ENCODE results near the gene PRKCH. TPM values are rescaled to one million over a fixed set of nuclear protein-coding genes. Genes with fewer than 3 reads are reported as not detected.

PRKCH gene
- total and polyA plus RNA-seq, 2 experiments from 2014 or later, result 2.4 to 3.5 TPM

DNA sequence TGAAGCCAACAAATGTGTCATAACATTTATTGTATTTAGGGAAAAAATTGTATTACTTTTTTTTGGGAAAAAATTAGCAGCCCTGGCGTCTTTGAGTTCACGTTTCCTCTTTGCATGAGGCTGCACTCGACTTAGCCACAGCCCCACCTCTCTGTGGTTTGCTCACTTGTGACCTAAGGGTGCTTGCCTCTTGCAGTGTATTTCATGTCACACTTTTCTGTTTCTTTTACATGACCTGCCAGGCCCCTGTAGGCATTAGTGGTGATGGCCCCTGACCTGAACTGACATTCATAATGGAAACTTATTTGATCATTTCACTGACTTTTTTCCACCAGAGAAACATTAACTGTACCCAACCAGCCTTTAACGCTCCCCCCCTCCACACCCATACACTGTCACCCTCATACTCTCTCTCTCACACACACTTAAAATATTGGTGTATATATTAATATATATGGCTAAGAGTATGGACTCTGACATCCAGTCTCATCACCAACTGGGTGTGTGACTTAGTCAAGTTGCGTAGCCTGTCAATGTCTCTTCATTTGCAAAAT lies 122.9 kb downstream of the PRKCH start:
- H2AFZ ChIP-seq, result no peak overlapping the region
- no peaks in the 10 kb centered on the region for H3K9me2 ChIP-seq (ENCODE audit: insufficient read depth)
- H4K20me1 ChIP-seq (ENCODE audit: insufficient read depth), result no peaks in the 10 kb centered on the region
- H3K27ac ChIP-seq, result no peak overlapping the region
- in situ Hi-C loops (cut with MboI), result loop anchor here (10.0 kb wide), 1 partner anchor 681 kb away; no protein-coding TSS in a partner anchor
- H3K9me3 ChIP-seq (ENCODE audit: low read depth), result no peaks in the 10 kb centered on the region
- H3K4me1 ChIP-seq (ENCODE audit: insufficient read depth), result 0 out of 2 replicates have a peak, but pooled peaks cover 2% of the 10 kb centered on the region
- DNase-seq, result no peak
- WGBS, 2 experiments (ENCODE audit: low coverage in 1 of 2, low lambda C conversion rate in 2 of 2, missing lambda C conversion rate in 2 of 2), result 72 to 74% methylated on average over 5 of the region's 5 CpGs
- H3K4me3 ChIP-seq, result no peak overlapping the region
- no peak overlapping the region for H3K4me2 ChIP-seq (ENCODE audit: unreplicated experiment)
- H3F3A ChIP-seq (ENCODE audit: insufficient read depth), result no peaks in the 10 kb centered on the region
- no peak overlapping the region for H3K9ac ChIP-seq
- TF ChIP-seq EZH2 (IDR thresholded peaks at IDR 0.05; ENCODE audit: insufficient read depth, poor library complexity, severe bottlenecking), result no peak
- peaks cover 43% of the 10 kb centered on the region for H3K27me3 ChIP-seq (replicated peaks; ENCODE audit: insufficient read depth)
- H3K36me3 ChIP-seq (ENCODE audit: low read depth), result no peaks in the 10 kb centered on the region
- H3K79me2 ChIP-seq (ENCODE audit: insufficient read depth), result no peaks in the 10 kb centered on the region

DNA sequence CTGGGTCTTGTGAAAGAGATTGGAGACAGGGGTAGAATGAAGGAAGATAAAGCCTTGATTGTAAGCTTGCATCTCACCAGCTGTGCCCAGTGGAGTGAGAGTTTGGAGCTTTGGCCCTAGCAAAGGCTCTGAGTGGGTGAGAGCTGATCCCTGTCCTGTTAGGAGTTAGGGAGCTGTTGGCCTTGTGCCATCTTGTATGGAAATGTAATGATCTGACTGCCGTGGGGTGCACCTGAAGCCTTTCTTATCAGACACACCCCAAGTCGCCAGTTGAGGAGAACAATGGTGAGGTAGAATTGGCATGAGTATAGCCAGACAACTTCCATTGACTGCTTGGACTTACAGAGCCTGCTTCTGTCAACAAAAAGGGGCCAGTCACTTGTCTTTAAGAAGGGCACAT lies 130.1 kb downstream of the PRKCH start:
- WGBS, 2 experiments (ENCODE audit: low coverage in 1 of 2, low lambda C conversion rate in 2 of 2, missing lambda C conversion rate in 2 of 2), result 56 to 59% methylated on average over 2 of the region's 2 CpGs
- Histone ChIP-seq H3K4me3 (no peak overlapping the region), H3K9me2 (ENCODE audit: insufficient read depth) (no peaks in the 10 kb centered on the region), H3F3A (ENCODE audit: insufficient read depth) (no peaks in the 10 kb centered on the region), H3K4me2 (ENCODE audit: unreplicated experiment) (no peak overlapping the region), H3K27ac (no peak overlapping the region), H4K20me1 (ENCODE audit: insufficient read depth) (no peaks in the 10 kb centered on the region), H3K9ac (no peak overlapping the region), H3K79me2 (ENCODE audit: insufficient read depth) (peaks cover 4% of the 10 kb centered on the region; the same call in 1 of the 2 replicates), H3K36me3 (ENCODE audit: low read depth) (no peaks in the 10 kb centered on the region), H3K9me3 (ENCODE audit: low read depth) (no peaks in the 10 kb centered on the region), H2AFZ (no peak overlapping the region), H3K4me1 (ENCODE audit: insufficient read depth) (no peaks in the 10 kb centered on the region), H3K27me3 (replicated peaks; ENCODE audit: insufficient read depth) (peaks cover 21% of the 10 kb centered on the region)
- in situ Hi-C loops (cut with MboI), result loop anchor here (5.0 to 25.0 kb wide), 2 partner anchors 311 to 381 kb away; partner anchors contain the start of gene SNAPC1
- no peak for DNase-seq
- no peak for TF ChIP-seq EZH2phosphoT487 (IDR thresholded peaks at IDR 0.05; ENCODE audit: insufficient read depth, low read depth)
- no peak for TF ChIP-seq EZH2 (IDR thresholded peaks at IDR 0.05; ENCODE audit: insufficient read depth, poor library complexity, severe bottlenecking)

DNA sequence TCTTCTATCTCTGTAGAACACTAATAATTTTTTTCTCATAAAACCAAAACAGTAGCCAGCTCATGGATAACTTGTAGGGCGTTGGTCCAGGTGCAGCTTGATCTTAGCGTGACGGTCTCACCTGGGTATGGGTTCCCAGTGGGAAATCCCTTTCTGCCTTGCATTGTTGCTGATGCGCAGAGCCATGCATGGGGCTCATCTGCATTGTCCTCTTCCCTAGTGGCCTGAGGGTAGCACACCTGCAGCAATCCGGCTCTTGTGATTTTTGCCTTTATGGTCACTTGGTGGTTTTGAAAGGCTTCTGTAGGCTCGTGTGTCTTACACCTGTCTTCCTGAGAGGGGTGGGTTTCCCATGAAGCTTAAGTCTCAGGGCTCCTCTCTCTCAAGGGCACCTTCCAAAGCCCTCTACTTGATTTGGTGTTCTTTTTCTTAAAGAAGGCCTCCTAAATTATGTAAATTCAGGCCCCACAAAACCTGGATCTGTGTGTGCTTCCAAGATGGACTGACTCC lies 130.6 kb downstream of the PRKCH start:
- H3K27ac ChIP-seq, result no peak overlapping the region
- WGBS, 2 experiments (ENCODE audit: low coverage in 1 of 2, low lambda C conversion rate in 2 of 2, missing lambda C conversion rate in 2 of 2), result 77 to 81% methylated on average over 6 of the region's 6 CpGs

DNA sequence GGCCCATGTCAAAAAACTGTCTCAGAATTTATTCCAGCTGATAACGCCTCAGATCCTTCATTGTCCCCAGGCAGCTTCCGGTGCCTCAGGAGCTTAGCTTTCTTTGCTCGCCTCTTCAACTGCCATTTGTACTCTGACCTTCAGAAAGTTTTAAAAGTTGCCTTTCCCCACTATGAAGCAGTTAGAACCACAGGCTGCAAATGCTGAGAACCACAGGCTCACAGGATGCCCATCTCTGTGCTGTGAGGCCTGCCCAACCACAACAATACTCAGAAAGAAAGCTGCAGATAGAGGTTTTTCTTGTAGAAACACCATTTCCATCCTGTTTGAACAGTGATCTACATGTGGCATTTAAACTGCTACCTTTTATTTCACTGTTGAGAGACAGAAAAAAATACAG lies 131.1 kb downstream of the PRKCH start:
- no peaks in the 10 kb centered on the region for H3K9me2 ChIP-seq (ENCODE audit: insufficient read depth)
- no peak overlapping the region for H2AFZ ChIP-seq
- H3K79me2 ChIP-seq (ENCODE audit: insufficient read depth), result peaks cover 14% of the 10 kb centered on the region
- H3K4me3 ChIP-seq, result no peak overlapping the region
- H3F3A ChIP-seq (ENCODE audit: insufficient read depth), result no peaks in the 10 kb centered on the region
- H3K4me1 ChIP-seq (ENCODE audit: insufficient read depth), result no peaks in the 10 kb centered on the region
- in situ Hi-C loops (cut with MboI), result loop anchor here (5.0 to 25.0 kb wide), 2 partner anchors 310 to 380 kb away; partner anchors contain the start of gene SNAPC1
- no peaks in the 10 kb centered on the region for H3K36me3 ChIP-seq (ENCODE audit: low read depth)
- DNase-seq, result no peak
- no peak overlapping the region for H3K4me2 ChIP-seq (ENCODE audit: unreplicated experiment)
- no peak overlapping the region for H3K9ac ChIP-seq
- 92 to 98% methylated on average over 3 of the region's 3 CpGs for WGBS, 2 experiments (ENCODE audit: low coverage in 1 of 2, low lambda C conversion rate in 2 of 2, missing lambda C conversion rate in 2 of 2)
- peaks cover 12% of the 10 kb centered on the region for H3K27me3 ChIP-seq (replicated peaks; ENCODE audit: insufficient read depth)
- H3K27ac ChIP-seq, result no peak overlapping the region
- H3K9me3 ChIP-seq (ENCODE audit: low read depth), result no peaks in the 10 kb centered on the region
- TF ChIP-seq EZH2 (IDR thresholded peaks at IDR 0.05; ENCODE audit: insufficient read depth, poor library complexity, severe bottlenecking) (no peak), EZH2phosphoT487 (IDR thresholded peaks at IDR 0.05; ENCODE audit: insufficient read depth, low read depth) (no peak)
- H4K20me1 ChIP-seq (ENCODE audit: insufficient read depth), result no peaks in the 10 kb centered on the region

More for the DNA sequence above, 130.6 kb downstream of the PRKCH start:
- DNase-seq, result no peak
- Histone ChIP-seq H3K4me3 (no peak overlapping the region), H3K79me2 (ENCODE audit: insufficient read depth) (peaks cover 9% of the 10 kb centered on the region), H3F3A (ENCODE audit: insufficient read depth) (no peaks in the 10 kb centered on the region), H4K20me1 (ENCODE audit: insufficient read depth) (no peaks in the 10 kb centered on the region), H3K9me3 (ENCODE audit: low read depth) (no peaks in the 10 kb centered on the region), H3K36me3 (ENCODE audit: low read depth) (no peaks in the 10 kb centered on the region), H3K4me1 (ENCODE audit: insufficient read depth) (no peaks in the 10 kb centered on the region), H3K27me3 (replicated peaks; ENCODE audit: insufficient read depth) (peaks cover 17% of the 10 kb centered on the region), H3K9ac (no peak overlapping the region), H3K9me2 (ENCODE audit: insufficient read depth) (no peaks in the 10 kb centered on the region), H3K4me2 (ENCODE audit: unreplicated experiment) (no peak overlapping the region), H2AFZ (no peak overlapping the region)
- no peak for TF ChIP-seq EZH2phosphoT487 (IDR thresholded peaks at IDR 0.05; ENCODE audit: insufficient read depth, low read depth)
- TF ChIP-seq EZH2 (IDR thresholded peaks at IDR 0.05; ENCODE audit: insufficient read depth, poor library complexity, severe bottlenecking), result no peak
- in situ Hi-C loops (cut with MboI), result loop anchor here (5.0 to 25.0 kb wide), 2 partner anchors 310 to 380 kb away; partner anchors contain the start of gene SNAPC1

Data from GM23248 (cell line).